ENCODE data around the gene THEMIS. TPM values are rescaled to one million over a fixed set of nuclear protein-coding genes. Genes with fewer than 3 reads are reported as not detected.

THEMIS gene
- total and polyA plus RNA-seq, 12 donors: 0.07 to 2.6 (median 0.24) TPM; not detected in 1

- H3K4me3 ChIP-seq: no peak overlapping the region
- no peaks in the 10 kb centered on the region for H3K36me3 ChIP-seq (replicated peaks in 1 of 2)
- no peak for DNase-seq
- 79 to 89% (median 88%) methylated on average over 5 of the region's 5 CpGs for WGBS, 4 donors
- H3K27ac ChIP-seq: no peak overlapping the region
- H3K27me3 ChIP-seq: no peaks in the 10 kb centered on the region
- TF ChIP-seq POLR2A (IDR thresholded peaks at IDR 0.05) (no peak), CTCF (IDR thresholded peaks at IDR 0.05) (no peak)
- H3K9me3 ChIP-seq (replicated peaks in 1 of 3): no peaks in the 10 kb centered on the region
- intact Hi-C loops (cut with DNase I): no loop called here
- H3K4me1 ChIP-seq (replicated peaks in 1 of 2): no peaks in the 10 kb centered on the region
These were observed 40.4 kb upstream of the THEMIS start for GRCh38 chr6:127941228-127941627.

- intact Hi-C loops (cut with DNase I): no loop called here
- WGBS, 4 donors: 50 to 65% (median 53%) methylated on average over 3 of the region's 3 CpGs
- Histone ChIP-seq H3K36me3 (replicated peaks in 1 of 2) (no peaks in the 10 kb centered on the region), H3K27ac (no peak overlapping the region), H3K9me3 (replicated peaks in 1 of 3) (no peaks in the 10 kb centered on the region), H3K4me1 (replicated peaks in 1 of 2) (no peaks in the 10 kb centered on the region), H3K4me3 (no peak overlapping the region), H3K27me3 (no peaks in the 10 kb centered on the region)
- DNase-seq: no peak
- TF ChIP-seq CTCF (IDR thresholded peaks at IDR 0.05) (no peak), POLR2A (IDR thresholded peaks at IDR 0.05) (no peak)
These were observed 38.7 kb upstream of the THEMIS start for GRCh38 chr6:127939442-127940066.

GRCh38 chr6:127938701-127939100 is 37.8 kb upstream of the THEMIS start:
- intact Hi-C loops (cut with DNase I): no loop called here
- no peak for DNase-seq
- Histone ChIP-seq H3K4me3 (no peak overlapping the region), H3K9me3 (replicated peaks in 1 of 3) (no peaks in the 10 kb centered on the region), H3K27ac (no peak overlapping the region), H3K27me3 (no peaks in the 10 kb centered on the region), H3K36me3 (replicated peaks in 1 of 2) (no peaks in the 10 kb centered on the region), H3K4me1 (replicated peaks in 1 of 2) (no peaks in the 10 kb centered on the region)
- TF ChIP-seq POLR2A (IDR thresholded peaks at IDR 0.05): no peak
- TF ChIP-seq CTCF (IDR thresholded peaks at IDR 0.05): no peak

- Histone ChIP-seq H3K9me3 (replicated peaks in 1 of 3) (no peaks in the 10 kb centered on the region), H3K36me3 (replicated peaks in 1 of 2) (no peaks in the 10 kb centered on the region), H3K27ac (no peak overlapping the region), H3K4me1 (replicated peaks in 1 of 2) (no peaks in the 10 kb centered on the region), H3K4me3 (no peak overlapping the region), H3K27me3 (no peaks in the 10 kb centered on the region)
- DNase-seq: no peak
- TF ChIP-seq POLR2A (IDR thresholded peaks at IDR 0.05) (no peak), CTCF (IDR thresholded peaks at IDR 0.05) (no peak)
- intact Hi-C loops (cut with DNase I): no loop called here
These were observed 36.9 kb upstream of the THEMIS start for GRCh38 chr6:127937747-127938146.
